T47D (cell line): ENCODE data around the gene LIMCH1.
A peak's percentile ranks its signal among the peaks of the same experiment; 100 is the strongest.
"Not testable (repeated sequence)": the region's sequence is repeated elsewhere in the genome, so short reads cannot be mapped to it uniquely, and the experiment has no call there.

ENCODE experiments used
- DNase-seq, 2 experiments: peaks; one replicate each; pipeline versions ENCODE4 v3.0.0 to v3.0.0-alpha.2; 2011 to 2012; ENCODE audit warnings: low read depth in 1 of 2, low spot score in 1 of 2
- JUND ChIP-seq: IDR thresholded peaks from 2 replicates; pipeline ENCODE4 v1.6.1; 2012; ENCODE audit warnings: low read depth
- in situ Hi-C: cut with HindIII; loops from 2 replicates; pipeline ENCODE4 v1.10.0; 2016; ENCODE audit warnings: low sequenced_read_pairs, low pct_unique_long_range_greater_than_20kb

LIMCH1 gene

GRCh38 chr4:41631523-41631922, 93.6 kb downstream of the LIMCH1 start:
- no peak for DNase-seq
- TF ChIP-seq JUND, result no peak
- in situ Hi-C loops, result no loop called here

- DNase-seq, result no peak
- in situ Hi-C loops, result no loop called here
- TF ChIP-seq JUND, result no peak
Measured at GRCh38 chr4:41632481-41633073, 94.6 kb downstream of the LIMCH1 start.

DNA sequence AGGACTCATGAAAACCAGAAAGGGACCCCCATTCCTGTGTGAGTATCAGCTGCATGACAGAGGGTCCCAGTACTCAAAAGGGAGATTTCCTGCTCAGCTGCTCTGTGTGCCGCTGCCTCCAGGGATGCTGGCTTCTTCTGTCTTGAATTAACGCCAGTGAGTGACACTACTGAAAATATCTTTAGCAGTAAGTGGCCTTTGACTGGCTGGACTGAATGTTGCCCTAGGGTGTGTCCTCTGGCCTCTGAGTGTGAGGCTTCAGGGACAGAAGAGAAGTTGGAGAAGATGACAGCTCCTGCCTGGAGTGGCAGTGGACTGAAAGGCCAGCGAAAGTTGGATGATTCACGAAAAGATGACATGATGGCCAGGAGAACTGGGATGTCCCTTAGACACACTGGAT, 95.4 kb downstream of the LIMCH1 start:
- in situ Hi-C loops, result no loop called here
- no peak for DNase-seq
- TF ChIP-seq JUND, result no peak

DNA sequence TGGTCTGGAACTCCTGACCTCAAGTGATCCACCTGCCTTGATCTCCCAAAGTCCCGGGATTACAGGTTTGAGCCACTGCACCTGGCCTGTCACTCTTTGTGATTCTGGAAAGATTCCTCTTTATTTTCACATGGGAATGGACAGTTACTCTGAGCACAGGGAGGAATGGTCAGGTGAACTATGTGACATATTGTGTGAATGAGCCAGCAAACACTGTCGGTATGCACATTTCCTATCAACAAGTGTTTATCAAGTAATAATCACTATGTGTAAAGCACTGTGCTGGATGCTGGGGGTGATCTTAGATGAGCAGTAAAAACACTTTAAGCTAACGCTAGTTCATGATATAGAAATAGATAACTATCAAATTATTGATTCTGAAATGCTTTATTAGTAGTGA, 97.5 kb downstream of the LIMCH1 start:
- in situ Hi-C loops, result no loop called here
- no peak for TF ChIP-seq JUND
- no peak for DNase-seq

DNA sequence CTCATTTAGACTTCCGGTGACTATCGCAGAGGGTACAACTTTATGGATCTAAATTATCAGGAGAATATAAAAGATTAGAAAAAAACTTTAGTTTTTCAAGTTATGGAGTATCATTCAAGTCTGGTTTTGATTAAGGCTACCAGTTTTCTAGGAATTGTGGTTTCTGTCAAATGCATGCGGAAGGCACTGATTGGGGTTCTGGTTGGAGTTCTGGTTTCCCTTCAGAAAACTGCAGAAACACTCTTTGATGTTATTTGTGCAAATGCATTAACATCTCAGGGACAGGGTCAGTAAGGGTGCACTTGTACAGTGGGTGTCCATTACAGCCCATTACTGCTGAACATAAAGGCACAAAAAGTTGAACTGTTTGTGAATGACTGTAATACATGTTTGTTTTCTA, 100.2 kb downstream of the LIMCH1 start:
- in situ Hi-C loops, result no loop called here

GRCh38 chr4:41638866-41639265, 100.9 kb downstream of the LIMCH1 start:
- in situ Hi-C loops, result no loop called here

More for the DNA sequence above, 100.2 kb downstream of the LIMCH1 start:
- TF ChIP-seq JUND, result no peak
- no peak for DNase-seq

DNA sequence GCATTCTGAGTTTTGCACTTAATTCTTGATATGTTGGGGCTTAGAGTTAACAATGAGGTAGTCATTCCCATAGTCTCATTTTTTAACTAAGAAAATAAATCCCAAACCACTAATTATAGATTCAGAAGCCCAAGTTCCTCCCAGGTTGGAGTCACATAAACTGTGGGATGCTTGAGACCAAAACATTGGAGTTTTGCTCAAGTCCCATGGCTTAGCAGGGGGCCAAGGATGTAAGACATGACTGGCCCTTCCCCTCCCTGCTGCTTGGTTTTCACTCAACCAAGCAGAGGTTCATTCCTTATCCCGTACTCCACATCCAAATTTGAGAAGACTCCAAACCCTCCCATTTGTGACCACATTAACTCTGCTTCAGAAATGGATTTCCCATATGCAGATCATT, 101.3 kb downstream of the LIMCH1 start:
- in situ Hi-C loops, result no loop called here
- no peak for TF ChIP-seq JUND
- no peak for DNase-seq

More at GRCh38 chr4:41638866-41639265, 100.9 kb downstream of the LIMCH1 start:
- no peak for DNase-seq
- no peak for TF ChIP-seq JUND

- peak in 1 of 2 experiments; percentile 31 for DNase-seq
- in situ Hi-C loops, result no loop called here
- no peak for TF ChIP-seq JUND
Measured at GRCh38 chr4:41640906-41641305, 102.9 kb downstream of the LIMCH1 start.

- DNase-seq, in situ Hi-C loops: not testable (repeated sequence)
Measured at GRCh38 chr4:41642746-41643145, 104.8 kb downstream of the LIMCH1 start.

DNA sequence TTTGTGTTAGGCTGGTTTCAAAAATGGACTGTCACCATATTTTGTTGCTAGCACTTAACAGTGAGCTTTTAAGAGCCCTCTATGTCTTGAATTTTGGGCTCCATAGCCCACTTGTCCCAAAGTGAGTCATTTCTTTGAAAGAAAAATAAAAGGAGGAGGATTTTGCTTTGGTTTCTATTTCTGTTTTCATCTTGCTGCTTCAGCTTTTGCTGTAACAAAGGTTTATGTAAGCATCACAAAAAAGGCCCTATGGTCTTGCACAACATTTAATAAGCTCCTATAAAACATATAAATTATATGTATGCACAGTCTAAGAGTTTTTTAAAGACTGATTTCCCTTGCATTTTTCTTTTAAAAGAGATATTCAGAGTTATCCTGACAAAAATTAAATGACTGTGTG, 105.4 kb downstream of the LIMCH1 start:
- DNase-seq, result no peak
- no peak for TF ChIP-seq JUND
- in situ Hi-C loops, result no loop called here

GRCh38 chr4:41644288-41644914, 106.4 kb downstream of the LIMCH1 start:
- DNase-seq, result no peak
- no peak for TF ChIP-seq JUND
- in situ Hi-C loops, result no loop called here

DNA sequence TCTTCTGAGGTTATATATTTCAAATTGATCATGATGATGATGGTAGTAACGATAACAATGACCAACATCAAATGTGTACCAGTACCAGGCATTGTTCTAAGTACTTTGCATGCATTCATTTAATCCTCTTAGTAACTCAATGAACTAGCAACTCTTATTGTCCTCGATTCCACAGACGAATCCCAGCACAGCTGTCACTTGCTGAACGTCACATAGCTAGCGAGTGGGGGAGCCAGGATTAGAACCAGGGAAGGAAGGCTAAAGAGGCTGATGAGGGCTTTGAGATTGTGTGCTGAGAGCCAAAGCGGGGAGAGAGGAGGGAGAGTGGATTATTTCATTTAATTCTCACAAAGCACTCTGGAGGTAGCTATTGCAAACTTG, 106.9 kb downstream of the LIMCH1 start:
- in situ Hi-C loops, result no loop called here
- no peak for TF ChIP-seq JUND
- DNase-seq, result no peak

DNA sequence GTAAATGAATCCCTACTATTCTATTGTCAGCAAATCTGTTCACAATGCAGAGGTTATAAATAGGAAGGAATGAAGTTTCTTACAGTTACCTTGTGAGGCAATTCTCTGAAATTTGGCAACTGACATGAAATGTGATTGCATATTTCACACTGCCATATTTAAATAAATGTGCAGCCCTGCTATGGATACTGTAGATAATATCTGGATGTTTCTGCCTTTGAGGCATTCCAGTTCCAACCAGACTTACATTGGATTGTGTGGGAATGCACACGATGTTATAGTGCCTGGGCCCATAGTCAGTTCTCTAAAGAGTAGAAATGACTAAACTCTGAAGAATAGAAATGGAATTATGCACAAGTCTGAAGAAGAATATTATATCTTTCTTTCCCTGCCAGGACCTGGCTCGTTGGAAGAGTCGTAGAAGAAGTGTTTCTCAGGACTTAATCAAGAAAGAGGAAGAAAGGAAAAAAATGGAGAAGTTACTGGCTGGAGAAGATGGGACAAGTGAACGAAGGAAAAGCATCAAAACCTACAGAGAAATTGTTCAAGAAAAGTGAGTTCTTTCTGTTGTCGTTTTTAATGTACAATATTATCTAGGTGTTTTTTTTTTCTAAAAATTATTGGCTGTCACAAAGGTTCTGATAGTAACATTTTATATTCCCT, 107.9 kb downstream of the LIMCH1 start:
- peak in 1 of 2 experiments; percentile 57 for DNase-seq
- in situ Hi-C loops, result no loop called here
- TF ChIP-seq JUND, result no peak

- in situ Hi-C loops, result no loop called here
- DNase-seq, result no peak
- TF ChIP-seq JUND, result no peak
Measured at GRCh38 chr4:41646862-41647261, 108.9 kb downstream of the LIMCH1 start.
